Body of pancreas (tissue), 4 donors: ENCODE measurements around the gene TBC1D24. TPM values are rescaled to one million over a fixed set of nuclear protein-coding genes. Genes with fewer than 3 reads are reported as not detected.

ENCODE experiments used
- ATAC-seq: fragments of 150-250 bp; one replicate; pipeline ENCODE4 v1.9.1; 2016
- DNase-seq, 4 donors: peaks; one replicate each; pipeline ENCODE4 v3.0.0-alpha.2; 2019
- H3K27ac ChIP-seq, 4 donors: fragments of 200-600 bp; sonication (generic); 1 replicate in 3 of 4; 2 replicates in 1 of 4; pipeline versions ENCODE4 v1.5.1 to v1.6.1; 2016 to 2019; ENCODE audit warnings: mild to moderate bottlenecking in 1 of 4, mixed read lengths in 1 of 4, moderate library complexity in 1 of 4
- H3K27me3 ChIP-seq, 2 donors: fragments of 200-600 bp; sonication (generic); one replicate each; pipeline ENCODE4 v1.6.0; 2016; ENCODE audit warnings: mild to moderate bottlenecking in 1 of 2
- H3K36me3 ChIP-seq, 2 donors: fragments of 200-600 bp; sonication (generic); replicated peaks in 1 of 2; 2 replicates each; pipeline ENCODE4 v1.5.1; 2016; ENCODE audit warnings: low read depth in 2 of 2; ENCODE audit not compliant: insufficient read depth in 1 of 2
- H3K4me1 ChIP-seq: fragments of 200-600 bp; sonication (generic); one replicate; pipeline ENCODE4 v1.6.0; 2016
- H3K4me3 ChIP-seq, 2 donors: fragments of 200-600 bp; sonication (generic); 1 replicate in 1 of 2; 2 replicates in 1 of 2; pipeline ENCODE4 v1.5.1; 2016 to 2019
- H3K9me3 ChIP-seq, 3 donors: fragments of 200-600 bp; sonication (generic); 1 replicate in 2 of 3; 2 replicates in 1 of 3; pipeline ENCODE4 v1.5.1; 2016
- CTCF ChIP-seq, 7 experiments: fragments of 450-650 bp in 4 of 7; fragments of 200-600 bp in 3 of 7; sonication (generic) in 3 of 7; IDR thresholded peaks; one replicate each; pipeline ENCODE4 v1.5.1; 2016 to 2019; ENCODE audit warnings: antibody characterized with exemption in 7 of 7
- POLR2A ChIP-seq, 3 donors: fragments of 450-650 bp; IDR thresholded peaks; one replicate each; pipeline ENCODE4 v1.6.1; 2016; ENCODE audit warnings: antibody characterized with exemption in 3 of 3, mild to moderate bottlenecking in 2 of 3
- WGBS, 2 donors: methylation state at CpG; one replicate each; pipeline ENCODE4 v1.1.5; 2017; 5-methylcytosine and 5-hydroxymethylcytosine counted together
- intact Hi-C: fragments of 100-400 bp; cut with DNase I; formaldehyde crosslinking; loops from one replicate; pipeline ENCODE4 v1.15.1; 2023
- total RNA-seq, 2 donors: library from RNA; depleted of rRNA; stranded (reverse); fragments of >200 nt; gene quantifications; one replicate each; pipeline ENCODE4 v1.1.0, GENCODE V29; 2016

TBC1D24 gene
- total RNA-seq, 2 donors from 2014 or later = 18.7 to 30.0 TPM

- TF ChIP-seq CTCF (IDR thresholded peaks at IDR 0.05) = peak; percentile 94 to 97 (median 96)
- peak in 1 of 3 donors; percentile 4 for TF ChIP-seq POLR2A (IDR thresholded peaks at IDR 0.05)
- H3K9me3 ChIP-seq = no peaks in the 10 kb centered on the region
- H3K36me3 ChIP-seq = peaks cover 0 to 1% of the 10 kb centered on the region in 2 donors
- WGBS, 2 donors = 39 to 68% methylated on average over 5 to 23 of the region's 23 CpGs
- no peaks in the 10 kb centered on the region for H3K27me3 ChIP-seq
- intact Hi-C loops = no loop called here
- peaks cover 60% of the 10 kb centered on the region for H3K4me1 ChIP-seq
- peak; percentile 83 to 89 (median 86) for DNase-seq
- no peak overlapping the region for H3K4me3 ChIP-seq
- peak; percentile 74 for ATAC-seq
- peak overlapping the region in 3 of 4 donors; percentile 59 to 77 (median 71) for H3K27ac ChIP-seq
Observed at GRCh38 chr16:2500918-2501750, 26.2 kb downstream of the TBC1D24 start.

GRCh38 chr16:2501946-2502895 is 27.3 kb downstream of the TBC1D24 start:
- H3K4me1 ChIP-seq = peaks cover 56% of the 10 kb centered on the region

GRCh38 chr16:2505695-2506094 is 30.8 kb downstream of the TBC1D24 start:
- intact Hi-C loops = no loop called here
- peak overlapping the region in 1 of 4 donors; percentile 39 for H3K27ac ChIP-seq
- no peak for TF ChIP-seq POLR2A (IDR thresholded peaks at IDR 0.05)
- TF ChIP-seq CTCF (IDR thresholded peaks at IDR 0.05) = no peak
- H3K36me3 ChIP-seq = no peaks in the 10 kb centered on the region
- ATAC-seq = no peak
- 86 to 87% methylated on average over 14 of the region's 14 CpGs for WGBS, 2 donors
- no peaks in the 10 kb centered on the region for H3K27me3 ChIP-seq
- peaks cover 23% of the 10 kb centered on the region for H3K4me1 ChIP-seq
- no peak overlapping the region for H3K4me3 ChIP-seq
- no peak for DNase-seq
- no peaks in the 10 kb centered on the region for H3K9me3 ChIP-seq

More at GRCh38 chr16:2501946-2502895, 27.3 kb downstream of the TBC1D24 start:
- DNase-seq (peak in 1 of 4 donors; percentile 17), ATAC-seq (no peak)
- intact Hi-C loops = no loop called here
- 54 to 59% methylated on average over 4 to 18 of the region's 18 CpGs for WGBS, 2 donors
- Histone ChIP-seq H3K36me3 (no peaks in the 10 kb centered on the region), H3K27me3 (no peaks in the 10 kb centered on the region), H3K9me3 (no peaks in the 10 kb centered on the region), H3K27ac (peak overlapping the region; percentile 55 to 77 (median 65)), H3K4me3 (no peak overlapping the region)
- TF ChIP-seq CTCF (IDR thresholded peaks at IDR 0.05) (no peak), POLR2A (IDR thresholded peaks at IDR 0.05) (no peak)

GRCh38 chr16:2507052-2507659 is 32.2 kb downstream of the TBC1D24 start:
- no peaks in the 10 kb centered on the region for H3K36me3 ChIP-seq
- peak overlapping the region in 1 of 4 donors; percentile 60 for H3K27ac ChIP-seq
- no peaks in the 10 kb centered on the region for H3K27me3 ChIP-seq
- 61 to 82% methylated on average over 12 to 14 of the region's 14 CpGs for WGBS, 2 donors
- intact Hi-C loops = no loop called here
- TF ChIP-seq CTCF (IDR thresholded peaks at IDR 0.05) = no peak
- no peak for TF ChIP-seq POLR2A (IDR thresholded peaks at IDR 0.05)
- DNase-seq = peak in 2 of 4 donors; percentile 15 to 58
- peaks cover 12% of the 10 kb centered on the region for H3K4me1 ChIP-seq
- no peak overlapping the region for H3K4me3 ChIP-seq
- no peaks in the 10 kb centered on the region for H3K9me3 ChIP-seq
- no peak for ATAC-seq
